GM12801 (cell line): ENCODE measurements around the gene DPF3.

Experiments used
- CTCF ChIP-seq: IDR thresholded peaks from one replicate; pipeline ENCODE4 v1.5.1; 2011; ENCODE audit warnings: control low read depth; ENCODE audit not compliant: insufficient read length; ENCODE audit errors: extremely low read depth

DPF3 gene

DNA sequence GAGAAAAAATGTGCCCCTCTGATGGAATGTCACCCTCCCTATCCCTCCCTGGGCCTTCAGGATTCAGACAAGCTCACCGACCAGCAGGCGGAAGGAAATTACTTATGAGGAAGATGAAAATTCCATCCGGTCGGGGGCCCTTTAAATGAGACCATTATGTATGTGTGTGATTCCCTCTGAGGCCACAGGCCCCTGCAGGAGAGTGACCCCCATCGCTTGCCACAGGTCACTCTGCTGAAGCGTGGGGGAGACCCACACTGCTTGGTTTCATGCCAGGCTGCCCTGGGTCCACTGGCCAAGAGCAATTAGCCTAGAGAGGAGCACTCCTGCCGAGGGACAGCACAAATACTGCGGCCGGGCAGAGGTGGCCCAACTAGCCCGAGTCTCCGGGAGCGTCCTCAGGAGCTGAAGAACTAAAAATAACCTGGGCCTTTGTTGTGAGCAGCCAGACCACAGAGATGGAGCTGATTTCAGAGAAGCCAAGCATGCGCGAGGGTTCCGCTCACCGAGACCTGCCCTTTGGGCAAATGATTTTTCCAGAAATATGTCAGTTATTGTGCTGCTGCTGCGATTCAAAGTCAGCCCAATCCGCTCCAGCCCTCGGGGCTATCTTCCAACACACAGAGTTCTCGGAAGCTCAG lies 276.4 kb downstream of the DPF3 start:
- no peak for TF ChIP-seq CTCF

- no peak for TF ChIP-seq CTCF
Measured at GRCh38 chr14:72616811-72617210, 277.1 kb downstream of the DPF3 start.

DNA sequence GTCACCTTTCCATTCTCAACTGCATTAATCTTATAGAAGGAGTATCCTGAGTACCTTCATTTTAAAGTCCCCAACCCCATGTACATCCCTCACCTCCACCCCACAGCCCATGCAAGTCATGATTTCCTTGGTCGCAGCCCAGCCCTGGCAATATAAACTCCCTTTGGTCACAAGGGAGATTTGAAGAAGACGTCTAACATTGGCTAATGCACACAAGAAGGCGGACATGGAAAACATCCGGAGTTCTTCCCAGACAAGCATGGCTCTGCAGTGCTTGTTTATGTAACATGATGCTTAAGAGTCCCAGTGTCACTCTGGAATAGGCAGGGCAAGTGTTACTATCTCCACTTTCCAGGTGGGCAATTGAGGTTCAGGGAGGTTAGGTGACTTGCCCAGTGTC lies 277.6 kb downstream of the DPF3 start:
- TF ChIP-seq CTCF = no peak

GRCh38 chr14:72615451-72616121 lies 278.3 kb downstream of the DPF3 start:
- TF ChIP-seq CTCF = no peak

DNA sequence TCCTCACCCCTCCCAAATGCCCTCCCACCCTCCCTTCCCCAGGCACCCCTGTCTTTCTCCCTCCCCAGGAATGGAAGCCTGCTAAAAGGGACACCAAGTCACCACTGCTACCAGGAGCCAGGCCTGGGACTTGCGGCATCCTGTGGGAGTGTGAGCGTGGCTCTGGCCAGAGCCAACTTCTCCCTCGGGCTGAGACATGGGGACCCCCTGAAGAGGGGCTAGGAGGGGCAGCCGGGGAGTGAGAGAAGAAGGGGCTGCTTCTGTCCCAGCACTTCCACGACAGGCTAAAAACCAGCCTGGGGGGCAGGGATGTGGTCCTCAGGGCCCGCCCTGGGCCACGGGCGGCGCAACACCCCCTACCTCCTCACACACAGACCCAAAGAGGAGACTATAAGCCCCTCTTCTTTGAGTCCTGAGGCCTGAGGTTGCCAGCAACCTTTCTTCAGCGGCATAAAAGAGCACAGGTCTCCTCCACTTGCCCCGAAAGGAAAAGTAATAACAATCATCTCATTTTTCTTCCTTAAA lies 278.9 kb downstream of the DPF3 start:
- TF ChIP-seq CTCF = no peak

DNA sequence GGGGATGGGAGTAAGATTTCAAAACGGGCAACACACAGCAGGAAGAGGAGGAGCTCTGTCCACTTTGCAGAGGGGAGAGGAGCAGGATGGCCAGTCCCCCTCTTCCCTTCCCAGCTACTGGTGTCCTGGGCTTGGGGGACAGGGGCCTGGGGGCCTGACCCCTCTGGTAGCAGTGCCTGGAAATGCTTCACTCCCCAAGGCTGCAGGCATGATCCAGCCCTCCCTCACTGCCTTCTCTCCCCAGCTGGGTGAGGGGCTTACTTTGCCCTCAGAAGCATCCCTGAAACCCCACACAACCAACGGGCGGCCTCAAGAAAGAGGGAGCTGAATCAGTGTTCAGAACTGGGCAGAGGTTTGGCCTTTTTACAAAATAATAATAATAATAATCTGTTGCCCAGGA lies 279.5 kb downstream of the DPF3 start:
- TF ChIP-seq CTCF = no peak

GRCh38 chr14:72613975-72614319 lies 280.0 kb downstream of the DPF3 start:
- TF ChIP-seq CTCF = no peak
